ENCODE measurements around the gene SLC22A1.
"Not testable (repeated sequence)": the region's sequence is repeated elsewhere in the genome, so short reads cannot be mapped to it uniquely, and the experiment has no call there.

SLC22A1 gene

GRCh38 chr6:160121981-160122380 lies 366 bp downstream of the SLC22A1 start:
- DNase-seq (ENCODE audit: low read depth, low spot score) = no peak

GRCh38 chr6:160122744-160123143 lies 1.1 kb downstream of the SLC22A1 start:
- DNase-seq (ENCODE audit: low read depth, low spot score) = no peak

- DNase-seq (ENCODE audit: low read depth, low spot score) = no peak
Measured at GRCh38 chr6:160124007-160124406, 2.4 kb downstream of the SLC22A1 start.

GRCh38 chr6:160124605-160125004 lies 3.0 kb downstream of the SLC22A1 start:
- no peak for DNase-seq (ENCODE audit: low read depth, low spot score)

GRCh38 chr6:160125105-160125504 lies 3.5 kb downstream of the SLC22A1 start:
- not testable (repeated sequence) for DNase-seq (ENCODE audit: low read depth, low spot score)

GRCh38 chr6:160127270-160128124 lies 5.9 kb downstream of the SLC22A1 start:
- no peak for DNase-seq (ENCODE audit: low read depth, low spot score)

GRCh38 chr6:160128125-160128683 lies 6.6 kb downstream of the SLC22A1 start:
- DNase-seq (ENCODE audit: low read depth, low spot score) = no peak

- no peak for DNase-seq (ENCODE audit: low read depth, low spot score)
Measured at GRCh38 chr6:160128879-160129516, 7.4 kb downstream of the SLC22A1 start.

- DNase-seq (ENCODE audit: low read depth, low spot score) = no peak
Measured at GRCh38 chr6:160129881-160130615, 8.4 kb downstream of the SLC22A1 start.

GRCh38 chr6:160130729-160131484 lies 9.3 kb downstream of the SLC22A1 start:
- DNase-seq (ENCODE audit: low read depth, low spot score) = no peak

GRCh38 chr6:160131636-160132296 lies 10.2 kb downstream of the SLC22A1 start:
- no peak for DNase-seq (ENCODE audit: low read depth, low spot score)

- no peak for DNase-seq (ENCODE audit: low read depth, low spot score)
Measured at GRCh38 chr6:160132297-160132637, 10.7 kb downstream of the SLC22A1 start.

- no peak for DNase-seq (ENCODE audit: low read depth, low spot score)
Measured at GRCh38 chr6:160132776-160133338, 11.2 kb downstream of the SLC22A1 start.

GRCh38 chr6:160133441-160134336 lies 12.1 kb downstream of the SLC22A1 start:
- DNase-seq (ENCODE audit: low read depth, low spot score) = no peak

- DNase-seq (ENCODE audit: low read depth, low spot score) = not testable (repeated sequence)
Measured at GRCh38 chr6:160134337-160134751, 12.7 kb downstream of the SLC22A1 start.

- DNase-seq (ENCODE audit: low read depth, low spot score) = no peak
Measured at GRCh38 chr6:160134779-160135547, 13.3 kb downstream of the SLC22A1 start.

- no peak for DNase-seq (ENCODE audit: low read depth, low spot score)
Measured at GRCh38 chr6:160135907-160136655, 14.5 kb downstream of the SLC22A1 start.

Measured in smooth muscle cell of the brain vasculature (primary cell).